Uterus (tissue), 2 donors: ENCODE measurements around the gene TMEM59.

Experiments used
- CTCF ChIP-seq, 4 experiments: fragments of 200-600 bp in 2 of 4; fragments of 450-650 bp in 2 of 4; sonication (generic) in 2 of 4; IDR thresholded peaks; one replicate each; pipeline ENCODE4 v1.5.1; 2016 to 2019; ENCODE audit warnings: antibody characterized with exemption in 4 of 4, mild to moderate bottlenecking in 2 of 4, moderate library complexity in 1 of 4
- POLR2A ChIP-seq, 2 donors: fragments of 450-650 bp; IDR thresholded peaks; one replicate each; pipeline ENCODE4 v1.6.1; 2016; ENCODE audit warnings: antibody characterized with exemption in 2 of 2, mild to moderate bottlenecking in 1 of 2, moderate library complexity in 1 of 2

- no peak for TF ChIP-seq CTCF (IDR thresholded peaks at IDR 0.05)
- no peak for TF ChIP-seq POLR2A (IDR thresholded peaks at IDR 0.05)
Measured at GRCh38 chr1:53999920-54000319, 53.1 kb downstream of the TMEM59 start.
